Rectal smooth muscle tissue (tissue), 1 donor: ENCODE data around the gene CD9.

Source experiments
- H3K27ac ChIP-seq: one replicate; pipeline ENCODE4 v1.7.0; 2013; ENCODE audit warnings: low read depth, low read length, inconsistent platforms
- H3K27me3 ChIP-seq: one replicate; pipeline ENCODE4 v1.7.0; 2013; ENCODE audit warnings: low read length; ENCODE audit not compliant: control insufficient read depth, insufficient read depth
- H3K36me3 ChIP-seq: one replicate; pipeline ENCODE4 v1.7.0; 2013; ENCODE audit warnings: low read length; ENCODE audit not compliant: control insufficient read depth, insufficient read depth
- H3K4me1 ChIP-seq: one replicate; pipeline ENCODE4 v1.7.0; 2013; ENCODE audit warnings: low read length; ENCODE audit not compliant: control insufficient read depth, insufficient read depth
- H3K4me3 ChIP-seq: one replicate; pipeline ENCODE4 v1.7.0; 2013; ENCODE audit warnings: low read length
- H3K9ac ChIP-seq: one replicate; pipeline ENCODE4 v1.7.0; 2013; ENCODE audit warnings: low read length

CD9 gene

GRCh38 chr12:6198556-6198955 lies 1.6 kb upstream of the CD9 start:
- no peaks in the 10 kb centered on the region for H3K27me3 ChIP-seq
- H3K27ac ChIP-seq = peak overlapping the region; percentile 99
- no peak overlapping the region for H3K9ac ChIP-seq
- peaks cover 39% of the 10 kb centered on the region for H3K4me1 ChIP-seq
- H3K36me3 ChIP-seq = no peaks in the 10 kb centered on the region
- H3K4me3 ChIP-seq = peak overlapping the region; percentile 13

DNA sequence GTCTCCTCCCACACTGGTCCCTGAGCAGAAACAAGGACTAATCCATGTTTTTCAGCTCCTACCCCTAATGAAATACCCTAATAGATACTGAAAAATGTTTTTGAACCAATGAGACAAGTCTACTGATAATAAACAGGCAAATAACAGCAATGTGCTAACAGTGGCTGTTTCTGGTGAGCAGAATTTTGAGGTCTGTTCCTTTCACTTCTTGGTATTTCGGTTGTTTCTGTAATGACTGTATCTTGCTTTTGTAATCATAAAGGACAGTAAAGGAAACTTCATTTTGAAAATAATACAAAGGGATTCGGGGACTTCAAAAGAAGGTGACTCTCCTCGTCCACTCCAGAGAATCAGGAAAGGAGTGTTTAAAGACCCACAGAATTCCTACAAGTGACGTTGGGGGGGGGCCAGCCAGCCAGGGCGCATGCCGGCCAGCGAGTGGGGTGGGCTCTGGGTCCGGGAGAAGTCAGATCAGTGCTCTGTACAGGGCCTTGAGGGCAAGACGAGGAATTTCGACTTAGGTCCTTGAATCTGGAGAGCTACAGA lies 1.1 kb upstream of the CD9 start:
- Histone ChIP-seq H3K4me1 (peaks cover 42% of the 10 kb centered on the region), H3K9ac (peak overlapping the region; percentile 87), H3K27ac (peak overlapping the region; percentile 99), H3K27me3 (no peaks in the 10 kb centered on the region), H3K4me3 (peak overlapping the region; percentile 75), H3K36me3 (no peaks in the 10 kb centered on the region)

GRCh38 chr12:6199531-6200255 lies 507 bp upstream of the CD9 start:
- H3K4me1 ChIP-seq = peaks cover 48% of the 10 kb centered on the region
- H3K36me3 ChIP-seq = no peaks in the 10 kb centered on the region
- H3K27me3 ChIP-seq = no peaks in the 10 kb centered on the region
- peak overlapping the region; percentile 99 for H3K27ac ChIP-seq
- peak overlapping the region; percentile 75 for H3K4me3 ChIP-seq
- peak overlapping the region; percentile 87 for H3K9ac ChIP-seq

GRCh38 chr12:6201213-6201608 lies 1.0 kb downstream of the CD9 start:
- Histone ChIP-seq H3K27me3 (no peaks in the 10 kb centered on the region), H3K36me3 (no peaks in the 10 kb centered on the region), H3K27ac (peak overlapping the region; percentile 98), H3K4me3 (peak overlapping the region; percentile 99), H3K4me1 (peaks cover 58% of the 10 kb centered on the region), H3K9ac (peak overlapping the region; percentile 99)

- Histone ChIP-seq H3K36me3 (no peaks in the 10 kb centered on the region), H3K9ac (peak overlapping the region; percentile 56), H3K27me3 (no peaks in the 10 kb centered on the region), H3K27ac (peak overlapping the region; percentile 98), H3K4me3 (peak overlapping the region; percentile 99), H3K4me1 (peaks cover 61% of the 10 kb centered on the region)
Measured at GRCh38 chr12:6201826-6202225, 1.6 kb downstream of the CD9 start.

DNA sequence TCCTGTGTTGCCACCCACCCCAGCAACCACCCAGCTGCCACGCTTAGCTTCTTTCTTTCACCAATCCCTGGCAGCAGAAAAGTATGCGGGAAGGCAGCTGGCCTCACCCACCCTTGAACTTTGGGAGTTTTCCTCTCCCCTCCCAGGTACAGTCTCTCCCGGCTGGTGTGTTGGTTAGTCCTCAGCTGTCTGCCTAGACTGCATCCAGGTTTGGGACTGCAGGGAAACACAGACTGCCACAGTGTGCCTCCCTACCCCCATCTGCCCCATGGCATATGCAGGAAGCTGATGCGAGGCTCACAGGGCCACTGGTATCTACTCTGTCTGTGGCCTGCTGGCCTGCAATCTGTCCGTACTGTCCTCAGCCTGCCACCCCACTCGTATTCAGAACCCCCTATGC lies 2.1 kb downstream of the CD9 start:
- H3K4me1 ChIP-seq = peaks cover 66% of the 10 kb centered on the region
- H3K9ac ChIP-seq = peak overlapping the region; percentile 56
- peak overlapping the region; percentile 98 for H3K27ac ChIP-seq
- no peaks in the 10 kb centered on the region for H3K27me3 ChIP-seq
- H3K4me3 ChIP-seq = peak overlapping the region; percentile 99
- H3K36me3 ChIP-seq = no peaks in the 10 kb centered on the region

GRCh38 chr12:6202846-6203245 lies 2.6 kb downstream of the CD9 start:
- peak overlapping the region; percentile 98 for H3K27ac ChIP-seq
- H3K36me3 ChIP-seq = no peaks in the 10 kb centered on the region
- H3K9ac ChIP-seq = peak overlapping the region; percentile 56
- peak overlapping the region; percentile 99 for H3K4me3 ChIP-seq
- no peaks in the 10 kb centered on the region for H3K27me3 ChIP-seq
- H3K4me1 ChIP-seq = peaks cover 66% of the 10 kb centered on the region

- peaks cover 61% of the 10 kb centered on the region for H3K4me1 ChIP-seq
- H3K9ac ChIP-seq = no peak overlapping the region
Measured at GRCh38 chr12:6203601-6204000, 3.4 kb downstream of the CD9 start.

GRCh38 chr12:6204533-6205143 lies 4.4 kb downstream of the CD9 start:
- Histone ChIP-seq H3K4me1 (peaks cover 56% of the 10 kb centered on the region), H3K4me3 (peak overlapping the region; percentile 14), H3K27me3 (no peaks in the 10 kb centered on the region), H3K9ac (peak overlapping the region; percentile 2), H3K27ac (peak overlapping the region; percentile 98), H3K36me3 (no peaks in the 10 kb centered on the region)

More at GRCh38 chr12:6203601-6204000, 3.4 kb downstream of the CD9 start:
- Histone ChIP-seq H3K27me3 (no peaks in the 10 kb centered on the region), H3K4me3 (peak overlapping the region; percentile 99), H3K27ac (peak overlapping the region; percentile 98), H3K36me3 (no peaks in the 10 kb centered on the region)

DNA sequence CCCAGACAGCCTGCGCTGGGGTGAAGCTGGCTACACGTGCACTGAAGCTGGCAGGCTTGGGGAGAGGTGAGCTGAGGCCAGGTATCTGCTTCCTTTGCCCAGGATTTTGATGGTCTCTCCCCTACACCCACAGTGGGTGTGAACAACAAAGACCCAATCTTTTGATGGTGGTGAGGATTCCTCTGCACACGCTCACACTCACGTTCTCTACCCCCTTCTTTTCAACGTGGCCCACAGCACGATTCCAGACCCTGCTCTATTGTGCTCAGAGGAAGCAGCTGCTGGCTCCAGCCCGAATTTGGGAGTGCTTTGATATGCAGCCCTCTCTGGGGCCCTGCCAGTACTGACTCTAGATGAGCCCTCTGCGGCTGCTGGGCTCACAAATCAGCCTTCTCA lies 4.9 kb downstream of the CD9 start:
- no peaks in the 10 kb centered on the region for H3K27me3 ChIP-seq
- H3K36me3 ChIP-seq = no peaks in the 10 kb centered on the region
- H3K4me3 ChIP-seq = peak overlapping the region; percentile 14
- peak overlapping the region; percentile 98 for H3K27ac ChIP-seq
- H3K9ac ChIP-seq = no peak overlapping the region
- H3K4me1 ChIP-seq = peaks cover 59% of the 10 kb centered on the region

DNA sequence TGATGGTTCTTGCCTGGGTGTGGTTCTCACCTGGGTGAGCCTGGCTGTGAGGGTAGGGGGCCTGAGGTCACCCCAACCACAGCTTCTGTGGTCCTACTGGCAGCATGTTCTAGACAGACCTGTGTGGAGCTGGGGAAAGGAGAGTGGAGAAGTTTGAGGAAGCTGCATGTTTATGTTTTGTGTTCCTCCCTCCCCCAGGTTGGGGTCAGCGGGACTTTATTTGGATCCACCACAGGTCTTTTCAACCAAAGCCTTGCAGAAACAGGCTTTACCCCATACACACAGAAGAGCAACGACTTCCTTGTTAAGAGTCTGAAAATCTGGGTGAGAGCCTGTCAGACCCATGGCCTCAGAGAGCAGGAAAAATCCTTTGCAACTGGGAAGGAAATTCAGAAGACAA lies 5.6 kb downstream of the CD9 start:
- peaks cover 63% of the 10 kb centered on the region for H3K4me1 ChIP-seq
- H3K4me3 ChIP-seq = peak overlapping the region; percentile 6
- H3K27ac ChIP-seq = peak overlapping the region; percentile 98
- no peaks in the 10 kb centered on the region for H3K27me3 ChIP-seq
- no peaks in the 10 kb centered on the region for H3K36me3 ChIP-seq
- H3K9ac ChIP-seq = peak overlapping the region; percentile 10

- Histone ChIP-seq H3K27ac (peak overlapping the region; percentile 98), H3K9ac (no peak overlapping the region), H3K36me3 (no peaks in the 10 kb centered on the region), H3K4me3 (no peak overlapping the region), H3K27me3 (no peaks in the 10 kb centered on the region), H3K4me1 (peaks cover 67% of the 10 kb centered on the region)
Measured at GRCh38 chr12:6206327-6206726, 6.1 kb downstream of the CD9 start.
